HG02610 (cell line): ENCODE results near the gene KITLG.
A peak's percentile ranks its signal among the peaks of the same experiment; 100 is the strongest.
"Not testable (repeated sequence)": the region's sequence is repeated elsewhere in the genome, so short reads cannot be mapped to it uniquely, and the experiment has no call there.

ENCODE experiments used
- ATAC-seq: cut with Tn5 transposase; IDR thresholded peaks from one replicate; pipeline ENCODE4 v1.9.1; 2021; ENCODE audit warnings: mild to moderate bottlenecking, moderate library complexity; ENCODE audit not compliant: unreplicated experiment

The KITLG gene, protein sequence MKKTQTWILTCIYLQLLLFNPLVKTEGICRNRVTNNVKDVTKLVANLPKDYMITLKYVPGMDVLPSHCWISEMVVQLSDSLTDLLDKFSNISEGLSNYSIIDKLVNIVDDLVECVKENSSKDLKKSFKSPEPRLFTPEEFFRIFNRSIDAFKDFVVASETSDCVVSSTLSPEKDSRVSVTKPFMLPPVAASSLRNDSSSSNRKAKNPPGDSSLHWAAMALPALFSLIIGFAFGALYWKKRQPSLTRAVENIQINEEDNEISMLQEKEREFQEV

DNA sequence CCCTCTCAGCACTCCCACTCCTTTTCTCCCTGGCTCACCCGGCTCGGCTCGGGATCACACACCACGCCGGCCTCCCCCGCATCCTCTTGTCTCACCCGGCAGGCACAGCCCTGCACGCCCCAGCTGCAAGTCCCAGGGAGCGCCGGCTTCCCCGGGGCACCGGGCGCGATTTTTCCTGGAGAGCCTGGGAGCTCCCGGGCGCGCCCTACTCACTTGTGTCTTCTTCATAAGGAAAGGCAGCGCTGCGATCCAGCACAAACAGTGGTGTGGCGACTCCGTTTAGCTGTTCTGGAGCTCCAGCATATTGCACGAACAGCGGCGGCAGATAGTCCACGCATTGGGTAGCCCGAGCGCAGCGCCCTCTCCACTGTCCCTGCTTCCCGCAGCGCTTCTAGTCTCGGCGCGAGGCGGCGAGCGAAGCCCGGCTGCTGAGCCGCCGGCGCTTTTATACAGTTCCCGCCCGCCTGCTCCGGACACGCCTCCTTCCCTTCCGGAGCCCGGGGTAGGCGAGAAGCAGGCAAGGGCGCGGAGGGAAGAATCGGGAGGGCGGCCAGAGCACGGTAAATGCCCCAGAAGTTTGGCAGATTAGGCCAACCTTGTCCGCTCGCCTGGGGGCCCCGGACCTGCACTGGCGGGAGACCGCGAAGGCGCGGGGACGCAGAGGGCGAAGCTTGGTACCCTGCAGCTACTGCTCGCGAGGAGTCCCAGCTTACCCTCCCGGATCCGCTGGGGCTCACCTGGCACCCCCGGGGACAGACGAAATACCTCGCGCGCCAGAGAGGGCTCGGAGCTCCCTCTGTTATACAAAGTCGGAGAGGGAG is at the start of gene KITLG:
Gene KITLG (minus strand): TSS at position 421 of the 821 bp plus-strand sequence. CDS start 193 bp downstream, at position 228.
- peak; percentile 79 for ATAC-seq

DNA sequence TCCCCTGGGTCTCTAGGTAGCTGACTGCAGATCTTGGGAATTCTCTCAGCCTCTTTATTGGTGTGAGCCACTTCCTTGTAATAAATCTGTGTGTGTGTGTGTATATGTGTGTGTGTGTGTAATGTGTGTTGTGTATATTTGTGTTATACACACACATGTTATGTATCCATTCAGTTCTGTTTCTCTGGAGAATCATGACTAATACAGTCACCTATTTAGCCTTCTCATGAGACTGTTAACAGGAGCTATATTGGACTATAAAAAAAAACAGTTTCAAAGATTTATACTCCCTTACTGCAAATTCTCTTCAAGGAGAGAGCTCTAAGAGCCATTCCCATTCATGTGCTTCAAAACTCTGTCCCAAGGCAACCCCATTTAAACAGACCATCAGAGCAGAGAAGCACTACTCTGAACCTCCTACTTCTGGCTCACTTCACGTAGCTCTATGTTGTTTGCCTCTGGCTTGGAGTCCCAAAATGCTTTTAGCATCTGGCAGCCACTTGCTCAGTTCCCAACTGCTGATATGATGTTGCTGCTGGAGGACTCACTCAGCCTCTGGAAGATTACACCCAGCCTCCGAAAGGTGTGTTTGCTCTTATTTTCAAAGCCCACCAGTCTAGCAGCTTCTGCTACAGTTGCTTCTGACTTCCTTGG is 48.7 kb upstream of the KITLG start:
- no peak for ATAC-seq

DNA sequence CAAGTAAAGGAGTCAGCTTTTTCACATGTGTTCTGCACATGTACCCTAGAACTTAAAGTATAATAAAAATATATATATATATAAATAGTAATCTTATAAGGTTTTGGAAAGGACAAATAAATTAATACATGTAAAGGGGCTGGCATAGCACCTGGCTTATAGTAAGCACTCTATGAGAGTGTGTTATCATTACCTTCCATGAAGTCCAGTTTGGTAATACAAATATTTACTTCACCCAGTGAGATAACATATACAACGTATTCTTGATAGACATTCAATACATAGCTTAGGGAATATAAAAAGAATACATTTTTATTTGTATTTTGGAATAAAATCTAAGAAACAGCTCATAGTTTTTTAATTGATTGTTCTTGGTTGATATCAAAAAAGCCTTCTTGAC is 47.8 kb upstream of the KITLG start:
- not testable (repeated sequence) for ATAC-seq

DNA sequence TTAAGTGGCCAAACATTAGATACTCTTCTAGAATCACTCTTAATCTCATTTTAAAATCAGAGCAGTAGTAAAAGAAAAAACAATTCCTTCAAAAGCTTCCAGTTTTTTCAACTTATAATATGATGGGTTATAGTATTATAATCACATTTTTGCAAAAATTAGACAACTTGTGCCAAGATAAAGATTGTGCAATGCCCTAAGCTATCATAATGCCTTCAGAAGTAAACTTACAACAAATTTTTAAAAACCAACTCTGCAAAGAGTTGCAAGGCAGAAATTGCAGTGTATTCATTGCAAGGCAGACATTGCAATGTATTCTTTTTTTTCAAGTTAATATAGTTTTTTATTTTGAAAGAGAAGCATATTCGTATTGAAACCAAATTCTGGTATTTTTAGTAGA is 47.2 kb upstream of the KITLG start:
- no peak for ATAC-seq

DNA sequence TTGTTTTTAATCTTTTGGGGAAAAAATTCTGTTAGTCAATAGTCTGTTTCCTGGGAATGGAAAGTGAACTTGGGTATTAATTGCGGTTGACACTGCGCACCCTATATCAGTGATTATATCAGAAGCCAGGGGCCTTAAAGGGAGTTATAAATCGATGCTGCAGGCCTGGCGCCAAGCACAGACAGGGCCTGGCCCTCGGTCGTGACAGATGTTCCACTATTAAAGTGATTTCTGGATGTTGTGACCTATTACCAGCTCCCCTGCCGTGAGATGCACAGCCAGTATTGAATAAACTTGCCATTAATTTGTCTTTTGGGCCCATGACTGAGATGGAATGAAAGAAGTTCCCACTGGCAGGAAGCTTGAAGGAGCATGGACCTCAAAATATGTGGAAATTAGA is 45.1 kb upstream of the KITLG start:
- ATAC-seq, result no peak

DNA sequence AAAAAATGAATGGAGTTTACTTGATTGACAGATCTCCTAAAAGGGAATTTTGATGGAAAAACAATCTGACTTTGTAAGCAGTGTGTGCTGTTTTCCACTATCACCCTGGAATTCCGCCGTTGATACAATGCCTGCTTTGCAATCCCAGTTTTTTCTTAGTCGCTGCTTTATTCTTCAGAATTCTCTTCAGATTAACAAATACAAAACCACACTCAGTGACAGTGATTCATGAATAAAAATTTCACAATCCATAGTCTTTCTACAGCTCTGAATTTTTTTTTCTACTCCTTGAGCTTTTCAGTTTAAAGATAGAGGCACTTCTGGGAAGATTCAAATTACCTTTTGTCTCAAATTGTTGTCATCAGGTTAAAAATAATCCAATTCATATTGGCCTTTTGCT is 44.6 kb upstream of the KITLG start:
- ATAC-seq, result no peak

DNA sequence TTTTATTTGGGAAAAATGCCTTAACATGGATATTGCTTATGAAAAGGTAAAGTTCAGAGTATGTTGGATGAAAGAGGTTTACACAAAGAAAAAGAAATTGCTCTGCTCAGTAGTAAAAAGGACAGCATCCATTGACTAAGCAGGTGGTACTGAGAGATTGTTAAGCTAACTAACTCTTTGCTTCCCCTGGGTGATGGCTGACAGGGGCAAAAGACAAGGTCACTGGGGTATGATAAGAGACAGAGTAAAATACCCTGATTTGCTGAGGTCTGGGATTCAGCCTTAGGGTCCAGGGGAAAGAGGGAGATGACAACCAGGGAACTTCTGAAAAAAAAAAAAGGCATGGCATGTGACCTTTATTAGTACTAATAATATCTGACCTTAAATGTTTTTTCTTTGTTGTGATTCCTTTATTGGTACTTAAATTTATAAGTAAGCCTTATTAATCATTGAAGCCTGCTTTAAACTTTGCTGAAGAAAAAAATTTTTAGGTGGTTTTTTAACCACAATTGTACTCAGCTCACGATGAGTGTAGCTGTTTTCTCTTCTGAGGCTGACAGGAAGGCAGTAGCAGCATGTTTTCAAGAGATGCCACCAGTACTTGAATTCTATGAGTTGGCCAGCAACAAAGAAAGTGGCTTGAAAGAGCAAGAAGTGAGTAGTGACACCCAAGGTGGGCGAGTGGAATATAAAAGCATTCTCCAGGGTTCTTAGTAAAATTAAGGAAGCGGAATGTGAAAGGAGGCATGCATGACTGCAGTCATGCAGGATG is 43.7 kb upstream of the KITLG start:
- peak; percentile 54 for ATAC-seq

DNA sequence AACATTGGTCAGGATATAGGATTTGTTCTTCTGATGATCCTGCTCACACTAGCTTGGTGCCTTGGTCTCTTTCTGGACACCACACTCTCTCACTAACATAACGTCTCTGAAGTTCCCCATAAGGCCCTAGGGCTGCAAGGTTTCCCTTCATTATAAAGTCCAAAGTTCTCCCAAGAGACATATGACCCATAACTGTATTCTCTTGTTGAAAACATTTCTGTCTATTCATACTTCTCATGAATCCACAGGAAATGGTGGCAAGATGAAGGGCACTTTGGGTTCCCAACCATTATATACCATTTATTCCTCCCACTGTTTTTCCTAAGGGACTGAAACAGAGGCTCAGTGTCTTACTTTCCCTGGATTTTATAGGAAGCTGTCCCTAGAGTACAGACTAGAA is 37.1 kb upstream of the KITLG start:
- ATAC-seq, result no peak

DNA sequence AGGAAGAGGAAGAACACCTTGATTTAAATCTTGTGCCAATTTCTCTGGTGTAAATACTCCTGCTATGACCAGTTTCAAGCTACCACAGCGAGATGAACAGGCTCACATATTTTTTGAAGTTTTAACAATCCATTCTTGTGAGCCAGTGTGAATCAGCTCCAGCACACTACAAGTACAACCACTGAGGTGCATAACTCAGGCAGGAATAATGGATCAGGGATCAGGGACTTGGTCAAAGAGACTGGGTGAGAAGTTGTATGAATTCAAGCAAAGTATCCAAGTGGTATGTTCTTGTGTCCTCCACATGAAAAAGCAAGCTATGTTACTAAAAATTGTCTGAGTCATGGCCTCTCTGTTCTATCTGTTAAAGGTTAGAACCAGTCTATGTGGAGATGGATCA is 35.2 kb upstream of the KITLG start:
- no peak for ATAC-seq

DNA sequence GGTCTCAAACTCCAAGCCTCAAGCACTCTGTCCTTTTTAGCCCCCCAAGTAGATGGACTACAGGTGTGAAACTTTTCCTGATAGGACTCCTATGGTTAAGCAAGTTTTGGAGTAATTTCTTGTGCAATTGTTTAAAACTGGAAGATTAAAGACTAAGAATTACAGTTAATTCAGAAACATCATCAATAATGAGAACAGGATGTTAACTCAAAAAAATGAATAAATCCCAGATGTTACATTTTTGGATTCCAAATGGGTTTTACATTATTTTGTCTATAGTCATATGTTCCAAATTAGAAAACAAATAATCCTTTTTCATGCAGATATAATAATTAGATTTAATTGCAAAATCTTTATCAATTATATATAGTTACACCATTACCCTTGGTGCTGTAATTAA is 24.4 kb upstream of the KITLG start:
- no peak for ATAC-seq

DNA sequence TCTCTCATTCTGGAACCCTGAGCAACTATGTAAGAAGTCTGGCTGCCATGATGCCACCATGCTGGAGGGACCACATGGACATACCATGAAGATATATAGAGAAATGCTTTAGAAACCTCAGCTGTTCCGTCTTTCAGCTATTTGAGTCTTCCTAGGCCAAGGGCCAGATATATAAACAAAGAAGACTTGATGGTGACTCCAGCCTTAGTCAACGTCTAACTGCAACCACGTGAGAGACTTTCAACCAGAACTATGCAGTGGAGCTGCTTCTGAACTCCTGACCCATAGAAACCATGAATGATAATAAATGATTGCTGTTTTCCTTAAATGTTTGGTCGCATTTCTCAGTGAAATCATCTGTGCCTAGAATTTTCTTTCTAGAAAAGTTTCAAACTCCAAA is 20.0 kb upstream of the KITLG start:
- no peak for ATAC-seq

DNA sequence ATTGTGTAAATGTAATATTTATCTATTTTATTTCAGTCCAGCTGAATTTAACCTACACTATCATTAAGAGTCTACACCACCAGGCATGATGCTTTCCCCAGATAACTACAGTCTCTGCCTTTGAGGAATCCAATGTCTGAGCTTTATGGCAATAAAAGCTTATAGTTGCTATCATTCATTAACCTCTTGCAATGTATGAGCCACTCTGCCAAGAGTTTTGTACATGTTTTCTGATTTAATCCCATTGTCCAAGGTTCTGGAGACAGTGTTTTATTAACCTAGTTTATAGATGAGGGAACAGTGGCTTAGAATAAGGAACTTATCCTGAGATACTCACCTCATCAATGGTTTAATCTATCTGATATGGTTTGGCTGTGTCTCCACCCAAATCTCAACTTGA is 17.1 kb upstream of the KITLG start:
- ATAC-seq, result no peak

DNA sequence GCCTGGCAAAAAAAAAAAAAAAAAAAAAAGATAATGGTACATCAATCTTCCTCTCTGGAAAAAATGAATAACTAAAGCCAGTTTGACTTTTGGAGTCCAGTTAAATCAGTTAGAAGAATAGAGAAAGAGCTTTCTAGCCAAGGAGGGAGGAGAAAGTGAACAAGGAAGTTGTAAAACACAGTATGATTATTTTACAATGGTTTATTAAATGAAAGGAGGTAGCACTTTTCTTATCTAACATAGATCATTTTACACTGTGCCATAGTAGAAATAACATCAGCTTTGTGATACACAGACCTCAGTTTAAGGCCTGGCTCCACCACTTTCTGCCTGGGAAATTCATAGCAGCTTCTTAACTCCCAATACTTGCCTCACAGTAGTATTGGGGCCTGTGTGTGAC is 15.4 kb upstream of the KITLG start:
- no peak for ATAC-seq

DNA sequence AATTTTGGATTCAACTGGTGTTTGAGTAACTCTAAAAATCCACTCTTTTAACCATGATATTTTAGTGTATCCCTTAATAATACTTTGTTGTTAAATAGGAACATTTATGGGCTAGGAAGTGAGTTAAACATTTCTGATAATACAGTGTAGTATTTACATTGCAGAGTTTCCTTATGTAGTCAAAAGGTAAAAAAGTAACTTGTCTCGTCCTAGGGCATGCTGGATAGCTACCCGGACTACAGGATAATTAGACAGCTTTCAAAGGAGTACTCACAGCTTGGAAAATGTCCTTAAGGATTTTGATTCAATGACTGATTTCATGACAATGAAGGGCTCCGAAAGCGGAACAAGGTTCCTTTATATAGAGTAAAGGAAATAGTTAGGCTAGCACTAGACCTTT is 14.5 kb upstream of the KITLG start:
- no peak for ATAC-seq

DNA sequence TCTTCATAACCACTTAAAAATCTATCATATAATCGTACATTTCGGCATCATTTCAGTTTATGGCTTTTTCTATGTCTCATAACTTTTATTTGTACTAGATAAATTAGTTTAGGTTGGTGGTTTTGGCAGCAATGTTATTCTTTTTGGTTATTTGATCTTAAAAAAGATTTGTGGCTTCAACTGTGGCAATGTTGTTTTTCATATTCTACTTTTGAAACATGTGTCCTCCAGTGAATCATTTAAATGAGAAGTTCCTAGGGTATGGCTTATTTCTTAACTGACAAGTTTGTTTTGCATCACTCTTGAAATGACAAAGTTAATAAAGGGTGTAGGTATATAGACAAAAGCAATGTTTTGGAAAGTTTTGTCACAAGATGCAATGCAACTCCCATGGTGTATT is 11.1 kb upstream of the KITLG start:
- no peak for ATAC-seq

DNA sequence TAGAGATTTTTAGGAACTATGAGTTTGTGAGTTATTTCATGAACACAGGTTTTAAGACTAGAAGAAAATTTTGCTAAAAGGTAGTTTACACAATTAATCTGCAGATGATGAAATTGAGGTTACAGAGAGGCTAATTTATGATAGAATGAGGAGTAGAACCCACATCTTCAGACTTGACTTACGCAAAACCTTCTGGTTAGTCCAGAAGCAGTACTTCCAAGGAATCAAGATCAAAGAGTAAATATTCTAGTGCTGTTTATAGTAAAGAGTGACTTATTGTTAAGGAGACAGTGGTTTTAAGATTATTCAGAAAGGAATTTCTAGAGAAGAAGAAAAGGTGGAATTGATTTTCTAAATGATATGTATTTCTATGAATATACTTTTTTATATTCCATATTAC is 10.6 kb upstream of the KITLG start:
- no peak for ATAC-seq

DNA sequence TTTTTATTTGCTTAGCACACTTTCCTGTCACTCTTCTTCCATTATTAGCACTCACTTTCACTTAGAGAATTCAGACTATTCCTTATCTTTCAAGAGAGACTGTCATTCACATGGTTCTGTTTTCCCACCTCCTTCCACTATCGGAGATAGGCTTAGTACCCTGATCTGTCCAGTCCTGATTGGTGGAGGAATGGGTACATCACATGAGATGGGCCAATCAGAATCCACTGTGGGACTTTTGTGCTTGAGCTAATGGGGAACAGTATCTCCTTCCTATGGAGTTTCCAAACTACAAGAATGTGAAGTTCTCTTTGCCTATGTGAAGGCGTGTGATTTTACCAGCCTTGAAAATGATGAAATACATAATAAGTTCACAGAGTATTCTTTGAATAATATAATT is 4.8 kb upstream of the KITLG start:
- ATAC-seq, result no peak

DNA sequence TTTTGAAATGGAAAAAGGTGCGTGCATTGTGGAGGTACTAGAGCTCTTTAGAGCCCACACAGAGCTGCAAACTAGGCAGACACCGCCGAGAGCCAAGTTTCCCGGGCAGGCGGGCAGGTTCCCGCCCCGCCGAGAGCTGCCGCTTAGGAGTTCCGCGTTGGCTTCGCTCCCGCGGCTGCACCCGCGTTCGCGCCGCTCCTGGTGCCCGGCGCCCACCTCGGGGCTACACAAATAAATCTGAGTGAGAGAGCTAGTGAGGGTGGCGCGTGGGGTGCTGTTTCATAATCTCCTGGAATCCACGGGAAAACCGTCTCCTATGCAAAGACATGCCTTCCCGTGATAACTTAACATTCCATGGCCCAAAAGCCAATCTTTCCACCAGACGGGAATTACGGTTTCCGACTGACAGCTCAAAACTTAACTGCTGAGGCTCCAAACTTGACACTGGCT is 645 bp downstream of the KITLG start:
- ATAC-seq, result no peak

DNA sequence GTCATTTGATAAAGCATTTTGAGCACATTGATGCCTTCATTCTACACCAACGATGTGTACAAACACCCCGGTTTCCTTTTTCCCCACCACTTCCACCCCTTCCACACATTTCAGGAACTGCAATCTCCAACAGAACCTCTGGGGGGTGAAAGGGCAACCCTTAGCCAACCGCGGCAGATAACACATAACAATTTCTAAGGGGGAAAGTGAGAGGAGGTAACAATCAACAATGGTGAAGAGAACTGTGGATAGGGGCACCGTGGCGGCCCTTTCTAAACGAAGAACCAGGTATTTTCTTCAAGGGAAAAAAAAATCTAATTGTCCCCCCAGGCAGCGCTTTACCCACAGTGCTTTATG is 1.1 kb downstream of the KITLG start:
- no peak for ATAC-seq

DNA sequence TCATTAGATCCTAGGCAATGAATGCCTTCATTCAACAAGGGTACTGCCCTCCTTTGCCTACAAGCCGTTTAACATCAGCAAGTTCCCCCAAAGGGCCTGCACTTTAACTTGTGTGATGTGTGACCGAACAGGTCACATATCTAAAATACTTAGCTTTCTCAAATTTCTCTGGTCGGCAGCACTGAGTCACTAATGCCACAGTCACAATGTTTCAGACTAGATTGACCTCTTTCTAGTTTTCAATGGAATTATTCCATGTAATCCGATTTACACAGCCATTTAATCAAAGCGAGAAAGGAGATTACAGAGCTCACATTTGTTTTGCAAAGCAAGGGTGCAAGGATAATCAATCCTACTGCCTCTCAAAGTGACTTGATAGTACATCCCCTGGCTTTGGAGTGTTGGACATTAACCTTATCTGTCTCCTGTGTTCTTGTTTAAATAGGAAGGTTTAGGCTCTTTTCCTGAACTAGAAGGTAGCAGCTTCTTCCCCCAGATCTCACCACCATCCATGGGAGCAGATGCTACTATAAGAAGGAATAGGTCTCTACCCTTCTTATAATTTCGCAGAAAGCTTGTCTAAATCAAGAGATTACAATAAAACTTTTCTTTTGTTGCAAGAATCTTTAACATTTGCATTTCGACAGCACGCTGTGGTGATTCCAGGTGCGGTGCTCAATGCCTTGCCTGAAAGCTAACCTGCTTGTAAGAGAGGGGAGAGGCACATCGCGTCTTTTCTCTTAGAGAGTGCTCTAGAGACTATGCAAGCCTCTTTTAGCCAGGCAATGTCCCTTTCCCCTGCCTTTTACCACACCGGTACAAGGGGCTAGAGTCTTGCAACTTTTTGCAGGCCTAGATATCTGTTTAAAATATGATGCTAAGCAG is 1.8 kb downstream of the KITLG start:
- no peak for ATAC-seq
